ENCODE data around the gene AHR.

The AHR gene

GRCh38 chr7:17311194-17311593 lies 12.7 kb downstream of the AHR start:
- TF ChIP-seq, protein P1, sequence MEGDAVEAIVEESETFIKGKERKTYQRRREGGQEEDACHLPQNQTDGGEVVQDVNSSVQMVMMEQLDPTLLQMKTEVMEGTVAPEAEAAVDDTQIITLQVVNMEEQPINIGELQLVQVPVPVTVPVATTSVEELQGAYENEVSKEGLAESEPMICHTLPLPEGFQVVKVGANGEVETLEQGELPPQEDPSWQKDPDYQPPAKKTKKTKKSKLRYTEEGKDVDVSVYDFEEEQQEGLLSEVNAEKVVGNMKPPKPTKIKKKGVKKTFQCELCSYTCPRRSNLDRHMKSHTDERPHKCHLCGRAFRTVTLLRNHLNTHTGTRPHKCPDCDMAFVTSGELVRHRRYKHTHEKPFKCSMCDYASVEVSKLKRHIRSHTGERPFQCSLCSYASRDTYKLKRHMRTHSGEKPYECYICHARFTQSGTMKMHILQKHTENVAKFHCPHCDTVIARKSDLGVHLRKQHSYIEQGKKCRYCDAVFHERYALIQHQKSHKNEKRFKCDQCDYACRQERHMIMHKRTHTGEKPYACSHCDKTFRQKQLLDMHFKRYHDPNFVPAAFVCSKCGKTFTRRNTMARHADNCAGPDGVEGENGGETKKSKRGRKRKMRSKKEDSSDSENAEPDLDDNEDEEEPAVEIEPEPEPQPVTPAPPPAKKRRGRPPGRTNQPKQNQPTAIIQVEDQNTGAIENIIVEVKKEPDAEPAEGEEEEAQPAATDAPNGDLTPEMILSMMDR (conservative IDR thresholded peaks at IDR 0.05; ENCODE audit: low read depth, low read length), result no peak
- peaks cover 20% of the 10 kb centered on the region for H3K4me1 ChIP-seq (ENCODE audit: low read depth, poor library complexity, severe bottlenecking)

DNA sequence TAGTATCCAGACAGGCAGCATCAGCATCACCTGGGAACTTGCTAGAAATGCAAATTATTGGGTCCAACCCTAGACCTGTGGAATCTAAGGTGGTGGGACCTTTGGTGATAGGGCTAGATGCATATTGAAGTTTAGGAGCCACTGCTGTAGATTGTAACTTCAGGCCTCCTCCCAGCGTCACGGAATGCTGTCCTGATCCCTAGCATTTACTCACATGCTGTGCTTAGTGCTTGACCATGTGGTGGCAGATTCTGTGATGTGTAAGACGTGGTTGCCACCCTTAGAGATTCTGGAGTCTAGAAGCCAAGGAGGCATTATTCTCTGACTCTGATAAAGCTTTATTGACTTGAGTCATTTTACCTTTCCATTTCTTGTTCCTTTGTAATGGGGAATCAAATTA lies 13.5 kb downstream of the AHR start:
- peaks cover 13% of the 10 kb centered on the region; the same call in 1 of the 2 replicates for H3K79me2 ChIP-seq (ENCODE audit: insufficient read depth, low read depth)
- TF ChIP-seq, protein P1 (conservative IDR thresholded peaks at IDR 0.05; ENCODE audit: low read depth, low read length), result no peak
- H2AFZ ChIP-seq (ENCODE audit: low read depth), result no peak overlapping the region
- no peaks in the 10 kb centered on the region for H3K27me3 ChIP-seq (ENCODE audit: insufficient read depth, low read depth)
- no peaks in the 10 kb centered on the region for H3K36me3 ChIP-seq (ENCODE audit: insufficient read depth)
- H3K4me2 ChIP-seq, result no peak overlapping the region
- no peaks in the 10 kb centered on the region for H4K20me1 ChIP-seq (ENCODE audit: insufficient read depth)
- no peak overlapping the region for H3K27ac ChIP-seq
- no peak overlapping the region for H3K9ac ChIP-seq
- no peak overlapping the region for H3K4me3 ChIP-seq (IDR thresholded peaks at IDR 0.05; ENCODE audit: insufficient read depth, low read depth, low read length)
- peaks cover 13% of the 10 kb centered on the region for H3K4me1 ChIP-seq (ENCODE audit: low read depth, poor library complexity, severe bottlenecking)

More at GRCh38 chr7:17311194-17311593, 12.7 kb downstream of the AHR start:
- Histone ChIP-seq H3K27me3 (ENCODE audit: insufficient read depth, low read depth) (no peaks in the 10 kb centered on the region), H3K9ac (no peak overlapping the region), H3K27ac (no peak overlapping the region), H3K79me2 (ENCODE audit: insufficient read depth, low read depth) (peaks cover 20% of the 10 kb centered on the region; the same call in 1 of the 2 replicates), H4K20me1 (ENCODE audit: insufficient read depth) (no peaks in the 10 kb centered on the region), H2AFZ (ENCODE audit: low read depth) (no peak overlapping the region), H3K4me2 (no peak overlapping the region), H3K4me3 (IDR thresholded peaks at IDR 0.05; ENCODE audit: insufficient read depth, low read depth, low read length) (no peak overlapping the region), H3K36me3 (ENCODE audit: insufficient read depth) (no peaks in the 10 kb centered on the region)

- Histone ChIP-seq H3K4me3 (IDR thresholded peaks at IDR 0.05; ENCODE audit: insufficient read depth, low read depth, low read length) (no peak overlapping the region), H3K9ac (no peak overlapping the region), H3K79me2 (ENCODE audit: insufficient read depth, low read depth) (peaks cover 11% of the 10 kb centered on the region; the same call in 1 of the 2 replicates), H3K27me3 (ENCODE audit: insufficient read depth, low read depth) (no peaks in the 10 kb centered on the region), H3K4me1 (ENCODE audit: low read depth, poor library complexity, severe bottlenecking) (peaks cover 7% of the 10 kb centered on the region), H2AFZ (ENCODE audit: low read depth) (no peak overlapping the region), H3K27ac (no peak overlapping the region), H4K20me1 (ENCODE audit: insufficient read depth) (no peaks in the 10 kb centered on the region), H3K4me2 (no peak overlapping the region), H3K36me3 (ENCODE audit: insufficient read depth) (no peaks in the 10 kb centered on the region)
- TF ChIP-seq, protein P1 (conservative IDR thresholded peaks at IDR 0.05; ENCODE audit: low read depth, low read length), result no peak
Measured at GRCh38 chr7:17312641-17313040, 14.2 kb downstream of the AHR start.

GRCh38 chr7:17313194-17313593 lies 14.7 kb downstream of the AHR start:
- H3K36me3 ChIP-seq (ENCODE audit: insufficient read depth), result no peaks in the 10 kb centered on the region
- H3K4me2 ChIP-seq, result no peak overlapping the region
- no peak overlapping the region for H2AFZ ChIP-seq (ENCODE audit: low read depth)
- H3K4me3 ChIP-seq (IDR thresholded peaks at IDR 0.05; ENCODE audit: insufficient read depth, low read depth, low read length), result no peak overlapping the region
- TF ChIP-seq, protein P1 (conservative IDR thresholded peaks at IDR 0.05; ENCODE audit: low read depth, low read length), result no peak
- no peaks in the 10 kb centered on the region; the same call in 1 of the 2 replicates for H4K20me1 ChIP-seq (ENCODE audit: insufficient read depth)
- H3K27me3 ChIP-seq (ENCODE audit: insufficient read depth, low read depth), result no peaks in the 10 kb centered on the region
- no peak overlapping the region for H3K27ac ChIP-seq
- H3K9ac ChIP-seq, result no peak overlapping the region
- H3K79me2 ChIP-seq (ENCODE audit: insufficient read depth, low read depth), result peaks cover 11% of the 10 kb centered on the region; the same call in 1 of the 2 replicates
- H3K4me1 ChIP-seq (ENCODE audit: low read depth, poor library complexity, severe bottlenecking), result peaks cover 1% of the 10 kb centered on the region

Measured in KMS-11 (cell line).